Activated CD8-positive, alpha-beta memory T cell treated with anti-CD3 and anti-CD28 coated beads for 36 hours (primary cell): Measurements from ENCODE around the gene PPP3R1. TPM values are rescaled to one million over a fixed set of nuclear protein-coding genes. Genes with fewer than 3 reads are reported as not detected.

Source experiments
- CTCF ChIA-PET: fragments of 350-600 bp; sonication (Branson Sonifier 250); formaldehyde crosslinking; loops from one replicate; lab custom pipeline; 2021; ENCODE audit warnings: antibody characterized with exemption; lab: Charles Lee
- POLR2A ChIA-PET: fragments of 350-600 bp; sonication (Branson Sonifier 250); formaldehyde crosslinking; loops from one replicate; lab custom pipeline; 2021; ENCODE audit warnings: antibody characterized with exemption; lab: Charles Lee
- total RNA-seq, 2 experiments: library from RNA; stranded (reverse); gene quantifications; one replicate each; pipeline ENCODE4 v1.2.3, GENCODE V29; 2021

PPP3R1 gene
- total RNA-seq, 2 experiments from 2014 or later: 84.6 to 86.8 TPM

- CTCF ChIA-PET: interaction anchor here (0.9 to 2.1 kb wide), 3 partner anchors 11 to 109 kb away, joined by 3 to 5 read pairs (median 3); no protein-coding TSS in a partner anchor
- POLR2A ChIA-PET: interaction anchor here (0.7 kb wide), 1 partner anchor 488 kb away, joined by 9 read pairs; no protein-coding TSS in a partner anchor
Measured at GRCh38 chr2:68206793-68207192, 45.5 kb downstream of the PPP3R1 start.

- CTCF ChIA-PET: no interaction called here
- POLR2A ChIA-PET: interaction anchor here (1.0 kb wide), 1 partner anchor 49 kb away, joined by 3 read pairs; the partner anchor contains the start of gene PPP3R1
Measured at GRCh38 chr2:68203587-68203986, 48.7 kb downstream of the PPP3R1 start.

DNA sequence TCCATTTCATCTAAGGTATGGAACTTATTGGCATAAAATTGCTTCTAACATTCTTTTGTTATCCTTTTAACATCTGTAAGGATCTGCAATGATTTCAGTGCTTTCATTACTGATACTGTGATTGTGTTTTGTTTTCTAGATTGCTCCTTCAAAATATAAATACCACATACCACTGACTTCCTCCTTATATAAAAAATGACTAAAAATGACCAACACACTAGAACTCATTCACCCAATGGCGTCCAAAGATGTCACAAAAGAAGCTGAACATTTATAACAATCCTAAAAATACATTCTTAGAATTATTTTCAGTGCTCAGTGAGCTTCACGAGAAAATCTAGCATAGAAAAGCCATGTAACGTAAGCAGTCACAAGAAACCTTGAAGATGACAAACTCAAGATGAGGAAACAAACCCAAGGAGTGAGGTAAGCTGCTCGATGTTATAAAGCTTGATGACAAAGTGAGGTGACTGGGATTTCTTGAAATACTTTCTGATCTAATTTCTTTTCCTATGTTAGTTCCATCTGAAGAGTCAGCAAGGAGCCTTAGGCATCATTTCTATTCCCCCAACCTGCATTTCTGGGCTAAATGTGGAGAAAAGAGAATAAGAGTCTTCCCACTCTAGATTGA is 52.1 kb downstream of the PPP3R1 start:
- POLR2A ChIA-PET: no interaction called here
- CTCF ChIA-PET: no interaction called here

DNA sequence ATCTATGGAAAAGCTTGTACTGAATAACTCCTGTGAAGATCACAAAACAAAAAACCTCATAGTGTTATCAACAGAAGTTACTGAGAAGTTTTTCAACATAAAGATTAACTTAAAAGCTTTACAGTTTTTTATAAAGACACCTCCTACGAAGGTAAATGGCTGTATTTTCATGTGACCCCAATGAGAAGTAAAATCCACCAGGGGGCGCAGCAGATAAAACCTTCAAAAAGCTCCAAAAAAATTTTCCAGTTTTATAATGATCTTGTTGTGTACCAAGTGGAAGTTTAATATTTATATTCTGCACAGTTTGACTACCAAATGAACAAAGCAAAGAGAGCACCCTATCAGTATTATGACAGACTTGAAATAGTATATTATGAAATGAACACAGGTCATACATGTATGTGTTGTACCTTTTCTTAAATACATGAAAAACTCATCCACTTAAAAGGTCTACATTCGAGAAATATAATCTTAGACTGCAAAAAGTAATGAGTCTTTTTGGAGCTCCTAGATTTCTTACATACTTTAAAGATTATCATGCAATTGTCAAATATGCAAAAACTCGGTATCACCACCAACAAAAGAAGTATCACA is 56.1 kb downstream of the PPP3R1 start:
- POLR2A ChIA-PET: interaction anchor here (0.7 to 1.5 kb wide), 3 partner anchors 55 to 1670 kb away, joined by 3 to 7 read pairs (median 3); partner anchors contain the start of gene PPP3R1
- CTCF ChIA-PET: interaction anchor here (0.9 to 4.3 kb wide), 13 partner anchors 10 to 89 kb away, joined by 3 to 21 read pairs (median 4); partner anchors contain the start of gene PPP3R1

DNA sequence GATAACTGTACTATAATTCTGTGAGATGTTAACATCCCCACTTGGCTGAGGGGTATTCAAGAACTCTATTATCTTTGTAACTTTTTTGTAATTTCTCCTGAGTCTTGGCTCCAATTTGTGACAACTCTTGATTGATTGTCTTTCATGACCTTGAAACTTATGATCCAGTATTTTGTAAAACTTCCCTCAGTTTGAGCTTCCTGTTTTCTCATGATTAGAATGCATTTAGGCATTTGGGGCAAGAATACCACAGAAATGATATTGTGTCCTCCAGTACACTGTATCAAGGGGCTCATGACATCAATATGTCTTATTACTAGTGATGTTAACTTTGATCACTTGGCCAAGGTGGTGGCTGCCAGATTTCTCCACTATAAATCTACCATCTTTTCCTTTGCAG is 57.2 kb downstream of the PPP3R1 start:
- ChIA-PET CTCF (interaction anchor here (1.3 to 4.3 kb wide), 5 partner anchors 17 to 246 kb away, joined by 3 to 21 read pairs (median 5); partner anchors contain the start of gene PPP3R1), POLR2A (interaction anchor here (1.5 kb wide), 1 partner anchor 57 kb away, joined by 7 read pairs; the partner anchor contains the start of gene PPP3R1)

GRCh38 chr2:68193787-68194372 is 58.5 kb downstream of the PPP3R1 start:
- ChIA-PET CTCF (interaction anchor here (1.3 to 4.3 kb wide), 2 partner anchors 58 to 247 kb away, joined by 3 to 21 read pairs; partner anchors contain the start of gene PPP3R1), POLR2A (no interaction called here)

GRCh38 chr2:68193144-68193543 is 59.2 kb downstream of the PPP3R1 start:
- ChIA-PET CTCF (interaction anchor here (4.3 kb wide), 1 partner anchor 59 kb away, joined by 21 read pairs; the partner anchor contains the start of gene PPP3R1), POLR2A (no interaction called here)

DNA sequence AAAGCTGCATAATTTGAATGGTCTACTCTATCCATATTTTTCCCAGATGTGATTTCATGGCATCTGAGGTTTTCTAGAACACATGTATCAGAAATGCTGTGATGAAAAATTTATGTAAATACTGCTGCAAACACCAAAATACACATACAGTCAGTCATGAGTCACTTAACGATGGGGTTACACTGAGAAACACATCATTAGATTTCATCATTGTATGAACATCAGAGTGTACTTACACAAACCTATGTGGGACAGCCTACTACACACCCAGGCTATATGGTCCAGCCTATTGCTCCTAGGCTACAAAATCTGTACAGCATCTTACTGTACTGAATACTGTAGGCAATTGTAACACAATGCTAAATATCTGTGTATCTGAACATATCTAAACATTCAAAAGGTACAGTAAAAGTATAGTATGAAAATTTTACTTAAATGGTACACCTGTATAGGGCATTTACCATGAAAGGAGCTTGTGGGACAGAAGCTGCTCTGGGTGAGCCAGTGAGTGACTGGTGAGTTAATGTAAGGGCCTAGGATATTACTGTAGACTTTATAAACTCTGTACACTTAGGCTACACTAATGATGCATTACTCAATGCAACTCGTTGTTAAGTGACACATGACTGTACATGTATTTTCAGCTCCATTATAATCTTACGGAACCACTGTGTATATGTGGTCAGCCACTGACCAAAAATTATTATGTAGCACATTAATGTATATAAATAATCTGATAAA is 61.2 kb downstream of the PPP3R1 start:
- ChIA-PET CTCF (interaction anchor here (1.0 kb wide), 1 partner anchor 13 kb away, joined by 3 read pairs; no protein-coding TSS in a partner anchor), POLR2A (no interaction called here)

GRCh38 chr2:68189991-68190784 is 62.1 kb downstream of the PPP3R1 start:
- ChIA-PET CTCF (interaction anchor here (1.5 kb wide), 1 partner anchor 61 kb away, joined by 4 read pairs; no protein-coding TSS in a partner anchor), POLR2A (no interaction called here)

DNA sequence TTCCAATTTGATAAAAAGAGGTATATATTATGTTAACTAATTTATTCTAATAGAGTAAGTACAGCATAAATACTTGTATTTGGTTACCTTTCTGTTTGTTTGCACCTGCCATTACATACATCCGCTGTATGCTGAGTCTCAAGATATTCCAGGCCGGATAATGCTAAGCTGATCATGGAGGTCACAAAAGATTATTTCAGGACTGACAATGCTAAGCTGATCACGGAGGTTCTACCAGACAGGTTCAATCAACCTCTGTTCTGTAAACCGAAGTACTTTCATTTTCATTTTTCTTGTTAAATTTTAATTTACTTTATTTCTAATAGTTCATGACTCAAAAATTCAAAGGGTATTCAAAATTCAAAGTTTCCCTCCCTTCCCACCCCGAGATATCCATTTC is 63.5 kb downstream of the PPP3R1 start:
- ChIA-PET CTCF (interaction anchor here (1.5 kb wide), 1 partner anchor 62 kb away, joined by 4 read pairs; no protein-coding TSS in a partner anchor), POLR2A (no interaction called here)

DNA sequence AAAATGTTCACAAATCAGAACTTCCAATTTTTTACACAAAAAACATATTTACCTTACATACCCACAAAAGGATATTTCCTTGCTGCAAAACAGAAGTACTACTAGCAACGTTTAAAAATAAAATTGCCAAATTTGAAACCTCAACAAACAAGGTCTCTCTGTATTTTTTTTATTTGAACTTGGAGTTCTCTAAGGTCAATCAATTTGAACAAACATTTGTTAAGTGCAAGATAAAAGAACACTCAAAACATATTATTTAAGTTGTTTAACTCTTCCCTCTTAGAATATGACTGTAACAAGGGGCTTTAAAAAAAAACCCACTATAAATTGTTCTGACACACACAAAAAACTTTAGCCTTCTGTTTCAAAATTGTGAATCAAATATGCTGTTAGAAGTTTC is 65.0 kb downstream of the PPP3R1 start:
- CTCF ChIA-PET: interaction anchor here (1.3 kb wide), 1 partner anchor 9 kb away, joined by 4 read pairs; no protein-coding TSS in a partner anchor
- POLR2A ChIA-PET: no interaction called here

GRCh38 chr2:68185541-68186164 is 66.7 kb downstream of the PPP3R1 start:
- POLR2A ChIA-PET: interaction anchor here (0.7 kb wide), 1 partner anchor 17 kb away, joined by 4 read pairs; no protein-coding TSS in a partner anchor
- CTCF ChIA-PET: interaction anchor here (0.7 to 1.3 kb wide), 5 partner anchors 10 to 98 kb away, joined by 3 to 4 read pairs (median 3); no protein-coding TSS in a partner anchor

DNA sequence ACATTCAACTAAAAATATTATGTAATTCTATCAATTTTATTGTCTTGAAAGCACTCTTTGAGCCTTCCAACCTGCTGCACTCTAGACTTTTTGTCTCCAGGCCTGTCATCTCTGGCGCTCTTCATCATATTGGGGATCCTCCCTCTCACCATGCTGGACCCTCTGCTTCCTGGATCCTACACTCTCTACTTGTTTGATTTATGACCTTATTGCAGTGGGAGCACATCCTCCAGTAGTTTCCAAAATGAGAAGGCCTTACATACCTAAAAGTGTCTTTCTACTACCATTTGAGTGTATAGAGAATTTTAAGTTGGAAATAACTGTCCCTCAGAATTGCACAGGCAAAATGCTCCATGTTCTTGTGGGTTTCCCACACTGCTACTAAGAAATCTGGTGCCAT is 69.4 kb downstream of the PPP3R1 start:
- POLR2A ChIA-PET: no interaction called here
- CTCF ChIA-PET: no interaction called here

GRCh38 chr2:68178954-68179627 is 73.2 kb downstream of the PPP3R1 start:
- POLR2A ChIA-PET: no interaction called here
- CTCF ChIA-PET: interaction anchor here (1.3 kb wide), 1 partner anchor 17 kb away, joined by 4 read pairs; no protein-coding TSS in a partner anchor

DNA sequence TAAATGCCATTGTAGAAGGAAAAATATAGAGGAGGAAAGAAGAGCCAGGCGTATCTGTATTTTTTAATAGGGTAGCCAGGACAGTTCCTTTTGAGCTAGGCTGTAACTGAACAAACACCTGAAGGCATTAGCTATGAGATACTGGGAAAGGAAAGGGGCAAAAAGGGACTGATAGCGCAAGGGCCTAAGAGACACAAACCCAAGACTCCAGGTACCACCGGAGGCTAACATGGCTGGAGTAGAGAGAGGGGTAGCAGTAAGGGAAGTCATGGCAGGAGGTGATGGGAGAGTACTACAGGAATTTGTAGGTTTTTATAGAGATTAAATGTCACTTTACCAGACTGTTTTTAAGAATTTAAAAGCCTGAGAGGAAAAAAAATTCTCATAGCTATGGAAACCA is 73.9 kb downstream of the PPP3R1 start:
- ChIA-PET CTCF (interaction anchor here (0.6 to 0.9 kb wide), 2 partner anchors 13 to 106 kb away, joined by 3 read pairs; no protein-coding TSS in a partner anchor), POLR2A (no interaction called here)

DNA sequence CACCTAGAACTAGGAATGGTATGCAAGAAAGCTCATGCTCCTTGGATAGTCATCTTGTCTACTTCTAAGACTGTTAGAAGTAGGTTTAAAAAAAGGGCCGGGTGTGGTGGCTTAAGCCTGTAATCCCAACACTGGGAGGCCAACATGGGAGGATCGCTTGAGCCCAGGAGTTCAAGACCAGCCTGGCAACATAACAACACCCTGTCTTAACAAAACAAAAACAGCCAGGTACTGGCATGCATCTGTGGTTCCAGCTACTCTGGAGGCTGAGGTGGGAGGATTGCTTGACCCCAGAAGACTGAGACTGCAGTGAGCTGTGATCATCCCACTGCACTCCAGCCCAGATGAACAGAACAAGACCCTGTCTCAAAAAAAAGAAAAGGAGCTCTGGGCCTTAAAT is 74.8 kb downstream of the PPP3R1 start:
- ChIA-PET CTCF (interaction anchor here (0.8 to 0.9 kb wide), 2 partner anchors 14 to 18 kb away, joined by 3 read pairs; no protein-coding TSS in a partner anchor), POLR2A (interaction anchor here (0.6 kb wide), 1 partner anchor 15 kb away, joined by 3 read pairs; no protein-coding TSS in a partner anchor)

DNA sequence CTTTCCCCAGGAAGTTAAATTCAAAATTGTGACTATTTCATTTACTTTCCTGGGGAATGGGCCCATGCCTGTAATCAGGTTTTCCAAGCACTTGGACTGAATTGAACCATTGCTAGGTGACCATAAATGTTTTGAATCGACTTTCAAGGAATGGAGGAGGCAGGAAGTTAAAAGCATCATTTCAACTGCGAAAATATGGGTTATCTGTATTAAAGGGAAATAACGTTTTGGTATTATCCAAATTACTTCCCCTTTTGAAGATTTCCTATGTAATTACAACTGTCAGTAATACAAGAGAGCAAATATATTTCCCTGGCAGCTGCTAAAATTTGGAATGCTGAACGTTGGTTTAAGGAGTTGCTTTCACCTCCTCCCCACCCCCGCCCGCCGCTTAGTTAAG is 75.7 kb downstream of the PPP3R1 start:
- POLR2A ChIA-PET: no interaction called here
- CTCF ChIA-PET: no interaction called here
